OCI-LY1 (cell line): ENCODE results near the gene NINJ2.

Experiments used
- H2AFZ ChIP-seq: fragments of 200-600 bp; sonication (generic), shearing (Covaris generic); 2 replicates; pipeline ENCODE4 v1.6.0; 2014; ENCODE audit warnings: antibody characterized with exemption, mild to moderate bottlenecking, low read length
- H3F3A ChIP-seq: fragments of 200-600 bp; sonication (generic), shearing (Covaris generic); 2 replicates; pipeline ENCODE4 v1.6.0; 2014; ENCODE audit warnings: mild to moderate bottlenecking, antibody characterized with exemption, low read length, moderate library complexity; ENCODE audit not compliant: insufficient read depth
- H3K27ac ChIP-seq: fragments of 200-600 bp; sonication (generic); 2 replicates; pipeline ENCODE4 v1.5.1; 2014; ENCODE audit warnings: low read length, mixed run types, mild to moderate bottlenecking, low read depth; ENCODE audit not compliant: poor library complexity, severe bottlenecking
- H3K27me3 ChIP-seq: fragments of 200-600 bp; sonication (generic); 2 replicates; pipeline ENCODE4 v1.6.0; 2014; ENCODE audit warnings: antibody characterized with exemption, mild to moderate bottlenecking, low read length, moderate library complexity; ENCODE audit not compliant: insufficient read depth
- H3K36me3 ChIP-seq: fragments of 200-600 bp; sonication (generic); 2 replicates; pipeline ENCODE4 v1.6.1; 2014; ENCODE audit warnings: mild to moderate bottlenecking, antibody characterized with exemption, low read length, moderate library complexity, mixed read lengths; ENCODE audit not compliant: insufficient read depth
- H3K4me1 ChIP-seq: fragments of 200-600 bp; sonication (generic); 2 replicates; pipeline ENCODE4 v1.5.1; 2014; ENCODE audit warnings: mild to moderate bottlenecking, low read length, moderate library complexity; ENCODE audit not compliant: insufficient read depth, severe bottlenecking
- H3K4me2 ChIP-seq: fragments of 200-600 bp; sonication (generic), shearing (Covaris generic); 2 replicates; pipeline ENCODE4 v1.6.1; 2014; ENCODE audit warnings: low read length
- H3K4me3 ChIP-seq: fragments of 200-600 bp; sonication (generic); 2 replicates; pipeline ENCODE4 v1.5.1; 2014; ENCODE audit warnings: low read length, low read depth, mild to moderate bottlenecking, mixed read lengths; ENCODE audit not compliant: poor library complexity, severe bottlenecking
- H3K79me2 ChIP-seq: fragments of 200-600 bp; shearing (Covaris generic); 2 replicates; pipeline ENCODE4 v1.6.1; 2016; ENCODE audit warnings: mixed run types, low read length, mixed read lengths; ENCODE audit not compliant: insufficient read depth
- H3K9ac ChIP-seq: fragments of 200-600 bp; sonication (generic), shearing (Covaris generic); 2 replicates; pipeline ENCODE4 v1.6.1; 2014; ENCODE audit warnings: mild to moderate bottlenecking, low read length, mixed read lengths
- H3K9me2 ChIP-seq: fragments of 200-600 bp; sonication (generic), shearing (Covaris generic); 2 replicates; pipeline ENCODE4 v1.6.1; 2014; ENCODE audit warnings: low read depth, mild to moderate bottlenecking, low read length, mixed read lengths
- H3K9me3 ChIP-seq: fragments of 200-600 bp; shearing (Covaris generic); 2 replicates; pipeline ENCODE4 v1.6.1; 2014; ENCODE audit warnings: low read length, mixed read lengths
- H4K20me1 ChIP-seq: fragments of 200-600 bp; sonication (generic), shearing (Covaris generic); 2 replicates; pipeline ENCODE4 v1.6.0; 2016; ENCODE audit warnings: mild to moderate bottlenecking, low read length; ENCODE audit not compliant: insufficient read depth
- CTCF ChIP-seq: fragments of 200-600 bp; sonication (generic), shearing (Covaris generic); IDR thresholded peaks from 2 replicates; pipeline ENCODE4 v1.5.1; 2017; ENCODE audit warnings: mild to moderate bottlenecking, antibody characterized with exemption, low read length, moderate library complexity, mixed read lengths
- EZH2 ChIP-seq: fragments of 200-600 bp; sonication (generic), shearing (Covaris generic); IDR thresholded peaks from 2 replicates; pipeline ENCODE4 v1.8.0; 2017; ENCODE audit warnings: borderline replicate concordance, mixed run types, mild to moderate bottlenecking, antibody characterized with exemption, low read length, moderate library complexity, mixed read lengths

The NINJ2 gene

GRCh38 chr12:650983-651382 lies 12.3 kb downstream of the NINJ2 start:
- Histone ChIP-seq H3K9me2 (no peaks in the 10 kb centered on the region), H2AFZ (no peak overlapping the region), H3K9me3 (no peaks in the 10 kb centered on the region), H3K4me1 (peaks cover 31% of the 10 kb centered on the region), H3K36me3 (peaks cover 57% of the 10 kb centered on the region), H3F3A (no peaks in the 10 kb centered on the region), H3K9ac (no peak overlapping the region), H3K27me3 (no peaks in the 10 kb centered on the region), H3K79me2 (0 out of 2 replicates have a peak, but pooled peaks cover 3% of the 10 kb centered on the region), H3K4me3 (no peak overlapping the region), H4K20me1 (no peaks in the 10 kb centered on the region), H3K4me2 (no peak overlapping the region), H3K27ac (peak overlapping the region; percentile 21)
- no peak for TF ChIP-seq EZH2
- TF ChIP-seq CTCF = peak; percentile 40; the same call in 1 of the 2 replicates

- Histone ChIP-seq H3K27ac (no peak overlapping the region), H3K9ac (no peak overlapping the region), H3K4me2 (no peak overlapping the region)
Measured at GRCh38 chr12:647385-648085, 15.7 kb downstream of the NINJ2 start.

GRCh38 chr12:646442-647384 lies 16.5 kb downstream of the NINJ2 start:
- no peak overlapping the region for H2AFZ ChIP-seq
- no peak overlapping the region for H3K4me3 ChIP-seq
- no peaks in the 10 kb centered on the region for H4K20me1 ChIP-seq
- H3K4me2 ChIP-seq = no peak overlapping the region
- no peaks in the 10 kb centered on the region for H3K9me3 ChIP-seq
- H3K36me3 ChIP-seq = peaks cover 29% of the 10 kb centered on the region
- no peaks in the 10 kb centered on the region for H3K79me2 ChIP-seq
- H3K27ac ChIP-seq = no peak overlapping the region
- TF ChIP-seq EZH2 (no peak), CTCF (no peak)
- peaks cover 17% of the 10 kb centered on the region; the same call in 1 of the 2 replicates for H3F3A ChIP-seq
- peaks cover 63% of the 10 kb centered on the region for H3K4me1 ChIP-seq
- no peaks in the 10 kb centered on the region for H3K27me3 ChIP-seq
- H3K9me2 ChIP-seq = no peaks in the 10 kb centered on the region
- no peak overlapping the region for H3K9ac ChIP-seq

More at GRCh38 chr12:647385-648085, 15.7 kb downstream of the NINJ2 start:
- Histone ChIP-seq H3K27me3 (no peaks in the 10 kb centered on the region), H4K20me1 (no peaks in the 10 kb centered on the region), H2AFZ (no peak overlapping the region), H3K9me3 (no peaks in the 10 kb centered on the region), H3K4me1 (peaks cover 55% of the 10 kb centered on the region), H3F3A (peaks cover 17% of the 10 kb centered on the region; the same call in 1 of the 2 replicates), H3K4me3 (no peak overlapping the region), H3K79me2 (no peaks in the 10 kb centered on the region), H3K36me3 (peaks cover 36% of the 10 kb centered on the region), H3K9me2 (no peaks in the 10 kb centered on the region)
- TF ChIP-seq EZH2 = no peak
- TF ChIP-seq CTCF = no peak
